HG03575 (cell line): ENCODE measurements around the gene TANC1.
"Not testable (repeated sequence)": the region's sequence is repeated elsewhere in the genome, so short reads cannot be mapped to it uniquely, and the experiment has no call there.

Experiments used
- ATAC-seq: cut with Tn5 transposase; IDR thresholded peaks from one replicate; pipeline ENCODE4 v1.9.1; 2021; ENCODE audit not compliant: unreplicated experiment, insufficient number of reproducible peaks, low FRiP score; ENCODE audit errors: extremely low read depth

The TANC1 gene

DNA sequence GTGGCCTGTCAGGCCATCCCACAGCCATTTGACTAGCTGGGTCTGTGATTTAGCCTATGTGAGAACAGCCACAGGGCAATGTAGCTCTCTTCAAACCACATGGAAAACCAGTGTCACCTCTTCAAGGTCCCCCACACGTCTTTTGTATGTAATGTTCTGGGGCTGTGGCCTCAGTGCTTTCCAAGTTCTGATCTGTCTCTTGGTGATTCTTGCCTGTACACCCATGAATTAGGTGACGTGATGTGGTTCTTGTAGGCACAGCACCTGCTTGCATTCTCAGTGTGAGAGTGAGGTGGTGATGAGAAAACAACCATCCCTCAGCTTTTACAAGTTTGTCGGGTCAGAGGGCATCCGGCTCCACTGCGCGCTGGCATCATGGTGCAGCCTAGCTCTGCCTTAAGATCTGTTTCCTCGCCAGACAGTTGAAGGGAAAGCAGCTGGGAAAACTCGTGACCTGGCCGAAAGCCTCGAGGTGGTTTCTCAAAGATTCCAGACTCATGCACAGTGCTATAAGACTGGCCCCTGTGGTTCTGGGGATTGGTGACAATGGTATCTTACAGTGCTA is 125.8 kb downstream of the TANC1 start:
- ATAC-seq: no peak

DNA sequence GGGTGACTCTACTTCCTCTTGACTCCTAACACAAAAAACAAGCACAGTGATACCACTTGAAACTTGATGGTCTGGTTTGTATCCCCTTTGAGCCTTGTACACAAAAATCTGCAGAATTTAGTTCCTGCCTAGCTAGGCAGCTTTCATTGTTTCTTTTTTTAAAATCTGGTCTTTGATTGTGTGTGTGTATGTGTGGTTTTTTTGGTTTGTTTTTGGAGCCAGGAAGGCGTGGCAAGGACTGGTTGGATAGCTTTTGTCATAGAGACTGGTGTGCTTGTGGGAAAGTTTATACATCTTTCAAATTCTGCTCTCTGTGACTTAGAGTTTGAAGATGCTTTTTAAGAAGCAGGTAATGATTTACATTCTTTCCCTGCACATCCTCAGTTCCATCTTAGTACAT is 127.4 kb downstream of the TANC1 start:
- no peak for ATAC-seq

DNA sequence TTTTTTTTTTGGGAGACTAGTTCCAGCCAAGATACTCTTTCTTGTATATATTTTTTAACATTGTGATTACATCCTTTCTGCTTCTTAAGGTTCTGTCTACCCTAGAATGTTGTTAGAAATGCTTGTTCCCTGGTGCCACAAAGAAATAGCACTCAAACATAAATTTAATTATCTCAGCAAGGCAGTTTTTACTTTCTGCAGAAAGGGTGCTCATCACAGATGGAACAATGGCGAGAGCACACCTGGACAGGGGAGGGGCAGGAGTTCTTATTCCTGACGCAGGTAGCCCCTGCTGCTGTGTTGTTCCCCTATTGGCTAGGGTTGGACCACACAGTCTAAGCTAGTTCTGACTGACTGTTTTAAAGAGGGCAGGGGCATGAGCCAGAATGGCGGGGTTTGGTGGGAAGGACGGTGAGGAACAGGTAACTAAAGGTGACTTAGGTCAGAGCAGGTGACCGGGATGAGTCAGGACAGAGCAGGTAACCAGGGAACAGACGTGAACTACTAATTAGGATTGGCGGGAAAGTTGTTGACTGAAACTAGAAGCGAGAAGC is 127.9 kb downstream of the TANC1 start:
- not testable (repeated sequence) for ATAC-seq

DNA sequence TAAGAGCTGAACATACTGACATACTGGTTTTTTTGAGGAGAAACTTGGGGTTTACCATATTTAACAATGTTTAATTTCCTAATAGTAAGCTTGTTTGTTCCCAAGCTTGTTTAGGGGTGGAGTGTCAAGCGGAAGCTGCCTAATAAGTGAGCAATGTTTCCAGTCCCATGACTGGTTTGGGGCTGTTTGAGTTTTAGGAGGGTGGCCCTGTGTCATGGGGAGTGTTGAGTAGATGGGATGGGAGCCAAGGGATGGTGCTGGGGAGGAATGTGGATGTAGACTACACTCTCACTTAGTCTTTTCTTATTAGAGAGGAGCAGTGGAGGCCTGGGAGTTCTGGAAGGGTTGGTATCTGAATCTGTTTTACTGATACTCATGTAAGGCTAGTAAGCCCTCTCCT is 128.5 kb downstream of the TANC1 start:
- ATAC-seq: no peak

DNA sequence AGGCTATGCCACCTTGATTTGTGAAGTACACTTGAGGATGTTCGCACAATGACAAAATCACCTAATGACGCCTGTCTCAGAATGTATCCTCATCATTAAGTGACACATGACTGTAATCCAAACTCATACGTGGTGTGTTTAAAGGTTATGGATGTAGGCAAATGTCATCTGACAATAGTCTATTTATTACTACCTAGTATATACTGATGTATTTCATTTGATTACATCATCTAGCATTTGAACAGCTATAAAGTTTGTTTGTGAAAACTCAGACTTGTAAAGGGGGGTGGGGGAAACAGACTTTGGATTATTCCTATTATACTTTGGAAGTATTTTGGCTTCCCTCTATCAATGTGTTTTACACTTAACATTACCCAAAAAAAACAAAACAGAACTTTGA is 129.9 kb downstream of the TANC1 start:
- ATAC-seq: no peak

DNA sequence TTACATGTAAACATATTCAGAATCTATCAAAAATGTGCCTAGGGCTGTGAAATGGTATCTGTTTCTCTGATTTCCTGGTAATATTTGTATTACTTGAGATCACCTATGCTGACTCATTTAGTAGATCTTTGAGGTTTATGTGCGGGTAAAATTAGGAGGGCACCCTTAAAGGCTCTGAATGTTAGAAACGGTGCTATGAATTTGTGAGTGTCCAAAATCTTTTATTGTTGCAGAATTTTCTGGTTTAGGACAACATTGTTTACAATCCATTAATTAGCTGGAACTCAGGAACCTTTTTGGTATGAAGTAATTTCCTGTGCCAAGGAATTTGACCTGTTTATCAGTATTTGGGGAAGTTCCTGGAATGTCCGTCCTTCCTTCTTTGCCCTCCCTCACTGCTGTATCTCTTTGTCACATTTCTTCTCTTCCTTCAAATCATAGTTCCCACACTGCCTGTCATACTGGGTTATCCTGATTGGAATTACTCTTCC is 130.5 kb downstream of the TANC1 start:
- ATAC-seq: no peak

DNA sequence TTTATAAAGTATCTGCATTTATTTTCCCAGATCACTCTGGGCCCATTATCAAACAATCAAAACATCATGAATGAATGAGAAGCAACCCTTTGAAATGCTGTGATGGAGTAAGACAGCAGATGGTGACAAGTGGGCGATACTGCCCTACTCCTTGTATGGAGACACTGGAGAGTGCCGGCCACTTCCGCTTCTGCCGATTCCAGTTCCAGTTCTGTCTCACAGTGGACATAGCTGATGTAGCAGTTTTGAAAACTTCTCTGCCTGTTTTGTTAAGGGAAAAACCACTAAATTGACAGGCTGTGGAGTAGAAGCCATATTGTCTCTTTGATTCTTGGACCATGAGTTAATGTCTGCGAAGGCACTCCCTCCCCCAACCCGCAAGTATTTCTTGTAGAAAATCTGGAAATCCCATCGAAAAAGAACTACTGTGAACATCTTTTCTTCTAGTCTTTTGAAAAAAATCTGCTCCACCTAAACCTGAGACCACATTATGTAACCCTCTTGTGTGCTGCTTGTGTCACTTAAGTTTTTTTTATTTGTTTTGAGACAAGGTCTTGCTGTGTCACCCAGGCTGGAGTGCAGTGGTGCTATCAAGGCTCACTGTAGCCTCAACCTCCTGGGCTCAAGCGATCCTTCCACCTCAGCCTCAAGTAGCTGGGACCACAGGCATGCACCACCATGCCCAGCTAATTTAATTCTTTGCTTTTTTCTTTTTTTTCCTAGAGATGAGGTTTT is 133.5 kb downstream of the TANC1 start:
- no peak for ATAC-seq

DNA sequence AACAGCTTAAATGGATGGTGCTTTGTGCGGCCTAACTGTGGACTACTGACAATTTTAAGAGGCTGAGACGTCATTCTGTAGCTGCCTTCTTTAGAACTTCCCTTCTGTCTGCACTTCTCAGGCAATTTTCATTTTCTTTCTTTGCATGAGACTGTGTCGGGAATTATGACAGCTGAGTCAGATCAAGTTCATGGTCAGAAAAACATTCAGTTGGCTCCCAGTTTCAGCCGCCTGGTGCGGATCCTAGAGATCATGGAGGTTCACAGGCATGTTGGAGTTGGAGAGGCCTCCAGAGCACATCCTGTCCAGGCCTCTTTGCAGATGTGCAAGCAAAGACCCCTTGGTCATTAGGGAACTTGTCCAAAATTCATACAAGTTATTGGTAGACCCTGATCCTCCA is 135.0 kb downstream of the TANC1 start:
- ATAC-seq: no peak

DNA sequence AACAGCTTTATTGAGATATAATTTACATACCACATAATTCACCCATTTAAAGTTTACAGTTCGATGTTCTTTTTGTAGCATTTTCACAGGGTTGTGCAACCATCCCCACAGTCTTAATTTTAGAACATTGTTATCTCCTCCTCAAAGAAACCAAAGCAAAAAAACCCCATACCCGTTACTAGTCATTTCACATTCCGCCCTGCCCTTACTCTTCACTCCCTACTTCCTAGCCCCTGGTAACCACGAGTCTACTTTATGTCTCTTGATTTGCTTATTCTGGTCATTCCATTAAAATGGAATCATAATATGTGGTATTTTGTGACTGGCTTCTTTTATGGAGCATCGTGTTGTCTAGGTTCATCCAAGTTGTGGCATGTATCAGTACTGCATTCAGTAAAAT is 137.7 kb downstream of the TANC1 start:
- no peak for ATAC-seq

DNA sequence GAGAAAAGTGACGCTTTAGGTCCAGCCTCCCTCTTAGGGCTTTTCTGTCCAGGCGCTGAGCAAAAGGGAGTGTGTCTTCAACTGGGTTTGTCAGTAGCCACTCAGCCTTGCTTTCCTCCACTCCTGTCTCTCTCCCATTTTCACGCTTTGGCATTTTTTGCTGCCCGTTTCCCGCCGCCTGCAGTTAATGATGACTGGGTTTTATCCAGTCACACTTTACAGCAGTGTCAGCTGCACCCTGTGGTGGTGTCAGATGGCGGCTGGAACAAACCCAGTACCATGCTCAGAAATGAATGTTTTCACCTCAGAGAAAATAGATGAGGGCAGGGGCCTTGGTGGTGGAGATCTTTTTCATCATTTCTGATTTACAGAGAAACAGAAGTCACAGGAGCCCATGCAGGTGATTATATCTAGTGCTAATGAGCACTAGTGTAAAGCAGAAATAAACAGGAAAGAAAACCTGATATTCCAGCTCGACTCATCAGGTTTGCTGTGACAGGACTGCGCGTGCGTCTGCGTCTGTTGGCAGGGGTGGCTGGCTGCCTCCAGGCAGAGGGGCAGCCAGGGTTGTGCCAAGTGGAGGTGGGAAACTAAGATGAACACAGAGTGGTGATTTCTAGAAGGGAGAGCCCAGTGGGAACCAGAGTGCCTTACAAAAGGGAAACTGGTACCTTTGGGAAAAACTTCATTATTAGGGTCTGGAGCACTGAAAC is 139.9 kb downstream of the TANC1 start:
- no peak for ATAC-seq

DNA sequence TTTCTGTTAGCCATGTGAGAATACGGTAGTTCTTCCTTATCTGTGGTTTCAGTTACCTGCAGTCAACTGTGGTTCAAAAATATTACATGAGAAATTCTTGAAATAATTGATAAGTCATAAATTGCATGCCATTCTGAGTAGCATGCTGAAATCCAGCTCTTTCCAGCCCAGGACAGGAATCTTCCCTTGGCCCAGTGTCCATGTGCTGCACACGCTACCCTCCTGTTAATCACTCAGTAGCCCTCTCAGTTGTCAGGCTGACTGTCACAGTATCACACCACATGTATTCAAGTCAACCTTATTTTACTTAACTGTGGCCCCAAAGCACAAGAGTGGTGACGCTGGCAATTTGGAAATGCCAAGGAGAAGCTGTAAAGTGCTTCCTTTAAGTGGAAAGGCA is 141.1 kb downstream of the TANC1 start:
- no peak for ATAC-seq

DNA sequence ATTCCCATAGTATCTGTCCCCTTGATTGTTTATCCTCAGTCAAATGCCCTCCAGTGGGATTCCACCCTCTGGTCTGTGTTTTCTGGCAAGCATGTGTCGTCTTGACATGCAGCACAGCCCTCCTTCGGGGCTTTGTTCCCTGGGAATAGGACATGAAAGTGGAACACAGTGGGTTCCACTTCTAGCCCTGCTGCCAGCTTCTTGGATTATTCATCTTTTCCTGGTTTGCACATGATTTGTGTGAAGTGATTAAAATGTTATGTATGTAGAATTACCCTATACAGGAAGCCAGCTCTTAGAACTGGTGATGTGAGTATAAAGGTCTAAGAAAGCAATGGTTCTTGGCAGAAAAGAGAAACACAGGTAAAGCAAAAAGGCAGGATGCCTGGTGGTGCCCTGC is 142.3 kb downstream of the TANC1 start:
- ATAC-seq: no peak

DNA sequence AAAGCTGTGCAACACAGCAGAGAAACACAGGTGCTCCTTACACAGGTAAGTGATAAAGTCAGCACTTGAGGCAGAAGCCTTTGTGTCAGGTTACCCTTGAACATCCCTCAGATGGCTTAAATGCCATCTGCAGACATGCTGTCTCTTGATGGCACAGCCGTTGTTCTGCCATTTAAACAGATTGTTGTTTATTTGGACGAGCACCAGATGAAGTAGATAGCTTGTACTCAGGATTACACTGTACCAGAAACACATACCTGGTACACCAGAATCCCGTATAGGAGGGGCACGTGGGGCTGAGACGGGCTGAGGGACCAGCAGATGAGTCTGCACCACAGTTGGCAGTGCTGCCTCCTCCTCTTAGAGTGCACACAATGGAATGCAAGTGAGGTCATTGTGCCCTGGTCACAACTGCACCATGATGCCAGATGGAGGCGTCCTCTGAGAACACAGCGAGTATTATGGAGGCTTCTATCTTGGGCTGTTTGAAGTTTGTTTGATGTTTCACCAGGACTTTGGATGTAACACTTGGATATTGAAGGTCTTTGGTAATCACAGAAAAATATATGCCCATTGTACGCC is 143.0 kb downstream of the TANC1 start:
- ATAC-seq: no peak

DNA sequence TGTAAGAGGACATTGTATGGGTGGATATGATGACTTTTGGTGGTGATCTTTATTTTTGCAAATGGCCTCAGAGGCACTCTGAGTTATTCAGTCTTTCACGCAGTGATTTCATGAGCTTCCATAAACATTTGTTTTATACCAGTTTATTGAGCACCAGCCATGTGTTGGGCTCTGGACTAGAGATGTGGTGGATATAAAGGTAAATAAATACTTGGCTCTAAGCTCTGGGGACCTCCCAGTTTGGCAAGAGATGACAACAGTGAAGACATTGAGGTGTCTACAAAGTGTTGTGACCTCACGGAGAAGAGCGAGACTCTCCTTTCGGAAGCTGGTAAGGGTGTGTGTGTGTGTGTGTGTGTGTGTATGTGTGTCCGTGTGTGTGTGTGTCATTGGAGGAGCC is 146.4 kb downstream of the TANC1 start:
- no peak for ATAC-seq

DNA sequence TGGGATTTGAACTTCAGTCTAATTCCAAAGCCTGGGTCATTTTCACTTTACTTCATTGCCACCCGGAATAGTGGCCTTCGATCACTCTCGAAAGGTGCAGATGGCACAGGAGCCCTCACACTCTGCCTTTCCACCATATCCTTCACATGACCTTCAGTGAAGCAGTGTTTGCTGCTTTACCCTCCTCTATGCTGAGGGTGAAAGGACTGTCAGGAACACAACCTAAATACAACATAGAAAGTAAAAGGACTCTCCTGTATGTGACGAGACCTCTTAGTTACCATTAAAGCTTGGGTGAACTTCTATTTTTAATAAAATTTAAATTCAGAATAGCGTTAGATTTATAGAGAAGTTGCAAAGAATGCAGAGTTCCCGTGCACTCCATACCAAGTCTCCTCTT is 148.5 kb downstream of the TANC1 start:
- no peak for ATAC-seq

DNA sequence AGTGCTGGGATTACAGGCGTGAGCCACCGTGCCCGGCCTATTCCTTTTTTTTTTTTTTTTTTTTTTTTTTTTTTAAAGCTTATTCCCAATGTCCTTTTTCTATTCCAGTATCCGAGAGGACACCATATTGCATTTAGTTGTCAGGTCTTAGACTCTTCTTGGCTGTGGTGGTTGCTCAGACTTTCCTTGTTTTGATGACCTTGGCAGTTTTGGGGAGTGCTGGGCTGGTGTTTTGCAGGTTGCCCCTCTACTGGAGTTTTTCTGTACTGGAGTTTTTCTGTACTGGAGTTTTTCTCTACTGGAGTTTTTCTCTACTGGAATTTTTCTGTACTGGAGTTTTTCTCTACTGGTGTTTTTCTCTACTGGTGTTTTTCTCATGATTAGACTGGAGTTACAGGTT is 149.2 kb downstream of the TANC1 start:
- ATAC-seq: no peak

DNA sequence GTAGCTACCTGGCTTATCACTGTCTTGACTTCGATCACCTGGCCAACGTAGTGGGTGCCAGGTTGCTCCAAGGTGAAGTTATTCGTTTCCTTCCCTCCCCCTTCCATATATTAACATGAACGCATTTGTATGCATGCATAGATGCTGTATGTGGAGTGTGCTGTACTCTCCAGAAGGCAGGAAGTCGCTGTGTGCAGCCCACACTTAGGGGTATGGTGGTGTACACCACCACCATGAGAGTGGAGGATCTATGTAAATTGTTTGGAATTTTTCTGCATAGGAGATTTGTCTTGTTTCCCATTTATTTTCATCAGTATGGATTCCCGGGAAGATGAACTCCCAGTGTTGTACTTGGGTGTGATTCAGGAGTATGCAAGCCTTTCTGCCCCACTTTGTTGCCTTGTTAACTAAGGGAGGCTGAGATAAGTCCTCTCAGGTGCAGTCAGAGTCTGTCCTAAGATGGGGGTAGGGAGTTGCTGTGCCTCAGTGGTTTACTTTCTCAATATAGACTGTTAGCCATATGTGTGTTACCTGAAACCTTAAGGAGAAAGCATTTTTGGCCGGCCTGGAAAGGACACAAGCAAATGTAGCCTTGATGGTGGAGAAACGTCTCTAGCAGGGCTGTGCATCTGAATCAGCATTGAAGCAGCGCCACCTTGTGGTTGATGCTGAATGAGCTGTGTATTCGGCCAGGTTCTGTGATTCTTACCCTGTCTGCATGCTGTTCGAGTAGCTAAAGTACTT is 149.8 kb downstream of the TANC1 start:
- ATAC-seq: no peak

DNA sequence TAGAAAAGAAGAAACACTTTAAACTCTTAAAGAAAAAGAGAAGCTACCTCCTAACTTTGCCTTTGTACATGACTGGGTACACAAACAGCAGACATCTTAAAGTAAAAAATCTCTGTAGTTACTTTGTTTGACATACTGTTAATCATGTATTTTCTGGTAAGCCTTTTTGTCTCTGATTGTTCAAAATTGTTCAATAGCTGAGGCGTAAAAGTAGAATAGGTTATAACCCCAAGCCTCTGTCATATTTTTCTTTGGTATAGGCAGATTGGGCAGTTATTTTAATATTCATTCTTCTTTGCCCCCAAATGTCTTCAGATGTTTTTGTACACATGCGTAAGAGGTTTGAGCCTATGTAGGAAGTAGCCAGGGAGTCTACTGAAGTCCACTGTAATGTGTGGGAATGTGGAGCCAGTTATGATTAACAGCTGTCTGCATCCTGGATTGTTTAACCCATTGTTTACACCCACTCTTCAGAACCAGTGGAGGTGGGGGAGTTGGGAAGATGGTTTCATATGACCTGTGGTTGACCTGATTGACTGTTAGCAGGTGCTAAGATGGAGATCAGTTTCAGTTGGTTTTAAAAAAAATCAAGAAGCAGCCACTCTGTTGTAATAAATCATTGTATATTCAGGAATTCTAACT is 150.5 kb downstream of the TANC1 start:
- ATAC-seq: no peak
